Measurements from ENCODE around the gene PLAC9.
"Not testable (repeated sequence)": the region's sequence is repeated elsewhere in the genome, so short reads cannot be mapped to it uniquely, and the experiment has no call there.

Gene PLAC9, protein sequence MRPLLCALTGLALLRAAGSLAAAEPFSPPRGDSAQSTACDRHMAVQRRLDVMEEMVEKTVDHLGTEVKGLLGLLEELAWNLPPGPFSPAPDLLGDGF

DNA sequence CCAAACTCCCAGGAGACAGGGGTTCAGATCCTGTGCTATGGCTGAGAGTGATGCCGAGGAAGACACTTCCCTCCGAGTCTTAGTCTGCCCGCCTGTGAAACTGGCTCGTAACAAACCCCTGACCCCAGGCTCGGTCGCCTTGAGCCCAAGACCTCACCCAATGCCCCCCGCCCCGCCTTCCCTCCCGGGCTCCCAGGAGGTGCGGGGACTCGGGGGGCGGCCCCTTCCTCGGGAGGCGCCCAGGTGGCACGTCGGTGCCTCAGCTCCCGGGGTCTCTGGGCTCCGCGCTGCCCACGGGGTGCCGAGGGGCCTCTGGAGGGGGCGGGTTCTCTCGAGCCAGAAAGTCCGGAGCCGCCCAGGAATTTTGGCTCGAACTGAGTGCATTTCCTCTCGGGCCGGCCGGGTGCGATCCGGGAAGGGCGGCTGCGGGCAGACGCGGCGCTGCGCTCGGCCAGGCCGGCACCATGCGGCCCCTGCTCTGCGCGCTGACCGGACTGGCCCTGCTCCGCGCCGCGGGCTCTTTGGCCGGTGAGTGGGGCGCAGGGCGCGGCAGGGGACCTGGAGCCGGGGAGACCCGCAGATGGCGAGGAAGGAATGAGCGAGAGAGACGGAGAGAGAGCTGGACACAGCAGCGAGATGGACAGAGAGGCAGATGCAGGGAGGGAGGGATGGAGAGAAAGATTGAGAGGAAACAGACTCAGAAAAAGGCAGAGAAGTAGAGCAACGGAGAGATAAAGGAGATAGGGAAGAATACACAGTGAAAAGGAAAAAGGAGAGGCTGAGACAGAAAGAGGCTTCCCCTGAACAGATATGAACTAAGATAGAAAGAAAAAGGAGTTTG lies at the start of gene PLAC9:
Gene PLAC9 (plus strand): TSS at position 432 of the 841 bp plus-strand sequence. CDS start 33 bp downstream, at position 465.
- FAIRE-seq, result no peak
- no peak for DNase-seq (ENCODE audit: insufficient read length, low spot score)
- no peak for TF ChIP-seq POLR2A (IDR thresholded peaks at IDR 0.05; ENCODE audit: low read depth, low read length)

DNA sequence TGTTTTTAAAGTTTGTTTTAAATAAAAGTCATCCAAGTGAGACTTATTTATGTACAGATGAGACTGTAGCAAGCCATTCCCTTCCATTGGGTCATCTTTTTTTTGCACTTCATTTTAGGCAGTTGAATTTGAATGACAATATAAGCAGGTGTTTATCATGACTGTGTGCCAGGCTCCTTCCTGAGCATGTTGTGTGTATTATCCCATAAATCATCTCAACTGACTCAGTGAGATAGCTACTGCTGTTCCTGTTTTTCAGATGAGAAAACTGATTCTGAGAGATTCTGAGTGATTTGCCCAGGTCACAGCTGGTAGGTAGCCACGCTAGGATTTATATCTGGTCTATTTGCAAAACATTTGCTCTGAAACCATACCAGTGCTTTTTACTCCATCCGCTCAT lies 42.4 kb upstream of the PLAC9 start:
- no peak for TF ChIP-seq POLR2A (IDR thresholded peaks at IDR 0.05; ENCODE audit: low read depth, low read length)
- FAIRE-seq (no peak), DNase-seq (ENCODE audit: insufficient read length, low spot score) (no peak)

DNA sequence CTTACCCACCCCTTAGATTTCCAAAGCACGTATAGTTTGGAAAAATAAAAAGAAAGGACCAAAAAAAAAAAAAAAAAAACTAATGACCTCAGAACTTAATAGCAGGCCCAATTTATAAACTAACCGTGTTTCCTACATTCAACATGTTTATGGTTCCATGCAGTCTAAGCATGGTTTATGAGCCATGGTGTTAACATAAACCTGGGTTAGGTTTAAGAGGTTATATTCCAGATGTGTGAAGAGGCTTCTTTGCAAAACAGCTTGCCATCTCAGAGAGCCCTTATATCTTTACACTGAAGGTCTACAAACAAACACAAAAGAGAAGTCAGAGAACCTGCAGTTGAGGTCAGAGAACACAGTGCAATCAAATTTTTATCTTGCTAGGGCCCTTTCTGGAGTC lies 38.3 kb upstream of the PLAC9 start:
- no peak for TF ChIP-seq POLR2A (IDR thresholded peaks at IDR 0.05; ENCODE audit: low read depth, low read length)
- DNase-seq (ENCODE audit: insufficient read length, low spot score), result no peak
- FAIRE-seq, result no peak

DNA sequence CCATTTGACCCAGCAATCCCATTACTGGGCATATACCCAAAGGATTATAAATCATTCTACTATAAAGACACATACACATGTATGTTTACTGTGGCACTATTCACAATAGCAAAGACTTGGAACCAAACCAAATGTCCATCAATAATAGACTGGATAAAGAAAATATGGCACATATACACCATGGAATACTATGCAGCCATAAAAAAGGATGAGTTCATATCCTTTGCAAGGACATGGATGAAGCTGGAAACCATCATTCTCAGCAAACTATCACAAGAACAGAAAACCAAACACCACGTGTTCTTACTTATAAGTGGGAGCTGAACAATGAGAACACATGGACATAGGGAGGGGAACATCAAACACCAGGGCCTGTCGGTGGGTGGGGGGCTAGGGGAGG lies 34.3 kb upstream of the PLAC9 start:
- not testable (repeated sequence) for FAIRE-seq; DNase-seq (ENCODE audit: insufficient read length, low spot score)

DNA sequence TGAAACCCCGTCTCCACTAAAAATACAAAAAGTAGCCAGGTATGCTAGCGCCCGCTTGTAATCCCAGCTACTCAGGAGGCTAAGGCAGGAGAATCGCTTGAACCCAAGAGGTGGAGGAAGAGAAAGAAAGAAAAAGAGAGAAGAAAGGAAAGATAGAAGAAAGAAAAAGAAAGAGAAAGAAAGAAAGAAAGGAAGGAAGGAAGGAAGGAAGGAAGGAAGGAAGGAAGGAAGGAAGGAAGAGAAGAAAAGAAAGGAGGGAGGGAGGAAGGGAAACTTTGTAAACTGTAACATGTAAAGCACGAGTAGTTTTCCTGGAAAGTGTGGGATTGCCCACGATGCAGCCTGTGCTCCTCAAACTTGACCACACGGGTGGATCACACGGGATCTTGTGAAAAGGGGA lies 33.2 kb upstream of the PLAC9 start:
- FAIRE-seq, result not testable (repeated sequence)

DNA sequence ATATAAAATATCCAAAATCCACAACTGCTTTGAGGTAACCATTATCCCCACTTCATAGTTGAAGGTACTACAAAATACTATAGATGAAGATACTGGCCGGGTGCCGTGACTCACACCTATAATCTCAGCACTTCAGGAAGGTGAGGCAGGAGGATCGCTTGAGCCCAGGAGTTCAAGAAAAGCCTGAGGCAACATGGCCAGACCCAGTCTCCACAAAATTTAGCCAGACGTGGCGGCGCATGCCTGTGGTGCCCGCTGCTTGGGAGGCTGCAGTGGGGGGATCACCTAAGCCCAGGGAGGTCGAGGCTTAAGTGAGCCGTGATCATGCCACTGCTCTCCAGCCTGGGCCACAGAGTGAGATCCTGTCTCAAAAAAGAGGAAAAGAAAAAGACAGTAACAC lies 32.4 kb upstream of the PLAC9 start:
- TF ChIP-seq POLR2A (IDR thresholded peaks at IDR 0.05; ENCODE audit: low read depth, low read length), result no peak
- DNase-seq (ENCODE audit: insufficient read length, low spot score) (no peak), FAIRE-seq (no peak)

More for the DNA sequence above, 33.2 kb upstream of the PLAC9 start:
- DNase-seq (ENCODE audit: insufficient read length, low spot score), result not testable (repeated sequence)

DNA sequence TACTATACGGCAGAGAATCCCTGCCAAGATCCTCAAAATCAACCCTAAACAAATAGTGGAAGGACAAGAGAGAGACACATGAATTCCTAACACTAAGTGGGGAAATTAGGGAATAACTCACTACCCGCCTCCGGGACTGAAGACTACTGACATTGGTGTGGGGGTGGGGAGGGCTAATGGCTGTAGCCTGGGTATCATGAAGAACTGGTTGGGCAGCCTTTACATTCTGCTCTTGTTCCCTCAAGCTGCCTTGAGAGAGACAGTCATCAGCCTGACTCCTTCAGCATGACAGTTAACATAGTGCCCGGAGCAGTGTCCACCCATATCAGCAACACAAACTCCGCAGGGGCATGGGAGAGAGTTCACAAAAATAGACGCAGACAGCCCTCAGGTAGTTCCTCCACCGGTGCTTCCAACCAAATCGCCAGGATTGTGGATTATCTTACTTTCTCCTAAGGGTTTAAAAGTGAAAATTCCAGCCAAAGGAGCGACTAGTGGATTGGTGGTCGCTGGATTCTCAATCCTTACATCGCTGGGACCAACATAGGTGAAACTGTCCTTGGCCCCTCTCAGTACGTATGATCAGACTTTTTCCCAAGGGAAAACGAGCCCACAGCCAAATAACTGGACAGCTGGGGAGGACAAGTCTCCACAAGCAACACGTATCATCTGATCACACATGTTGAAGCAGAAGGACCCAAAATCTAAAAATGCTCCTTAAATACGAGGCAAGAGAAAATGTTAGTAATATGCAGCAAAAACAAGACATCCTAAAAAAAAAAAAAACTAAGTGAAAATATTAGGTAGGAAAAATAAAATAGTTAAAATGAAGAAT lies 31.5 kb upstream of the PLAC9 start:
- no peak for TF ChIP-seq POLR2A (IDR thresholded peaks at IDR 0.05; ENCODE audit: low read depth, low read length)
- DNase-seq (ENCODE audit: insufficient read length, low spot score) (no peak), FAIRE-seq (no peak)

DNA sequence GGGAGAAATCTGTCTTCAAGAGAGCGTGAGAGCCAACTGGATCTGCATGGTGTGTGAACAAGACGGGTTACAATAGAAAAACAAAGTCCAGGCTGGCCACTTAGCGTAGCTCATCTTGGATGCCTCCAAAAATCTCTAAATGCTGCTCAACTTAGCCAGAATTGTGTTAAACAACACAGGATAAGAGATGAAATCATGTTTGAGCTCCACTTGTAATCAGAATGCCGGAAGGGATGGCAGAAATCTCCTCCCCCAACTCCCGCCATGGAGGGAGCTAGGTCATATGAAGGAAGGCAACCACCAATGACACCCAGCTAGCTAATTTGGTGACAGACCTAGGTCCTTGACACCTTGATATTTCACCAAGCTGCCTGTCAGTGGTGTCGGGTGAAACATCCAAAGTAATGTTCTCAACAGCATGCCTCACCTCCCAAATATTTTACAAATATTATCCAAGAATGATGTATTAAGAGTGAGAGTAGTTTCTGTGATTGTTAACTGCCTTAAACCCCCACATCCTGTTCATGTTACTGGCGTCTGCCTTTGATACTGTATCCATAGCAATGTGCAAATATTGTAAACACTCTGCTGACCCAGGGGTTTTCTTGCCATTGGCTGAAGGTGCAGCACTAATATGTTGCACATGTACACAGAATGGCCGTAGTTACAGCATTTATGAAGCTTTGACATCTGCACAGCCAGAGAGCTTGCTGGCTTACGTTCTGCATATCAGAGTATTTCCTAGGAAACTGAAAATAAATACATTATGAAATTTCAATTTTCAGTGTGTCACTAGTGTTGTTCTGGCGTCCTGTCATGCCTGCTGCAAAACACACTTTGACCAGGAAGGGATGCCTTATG lies 28.2 kb upstream of the PLAC9 start:
- DNase-seq (ENCODE audit: insufficient read length, low spot score), result no peak
- TF ChIP-seq POLR2A (IDR thresholded peaks at IDR 0.05; ENCODE audit: low read depth, low read length), result no peak
- no peak for FAIRE-seq

DNA sequence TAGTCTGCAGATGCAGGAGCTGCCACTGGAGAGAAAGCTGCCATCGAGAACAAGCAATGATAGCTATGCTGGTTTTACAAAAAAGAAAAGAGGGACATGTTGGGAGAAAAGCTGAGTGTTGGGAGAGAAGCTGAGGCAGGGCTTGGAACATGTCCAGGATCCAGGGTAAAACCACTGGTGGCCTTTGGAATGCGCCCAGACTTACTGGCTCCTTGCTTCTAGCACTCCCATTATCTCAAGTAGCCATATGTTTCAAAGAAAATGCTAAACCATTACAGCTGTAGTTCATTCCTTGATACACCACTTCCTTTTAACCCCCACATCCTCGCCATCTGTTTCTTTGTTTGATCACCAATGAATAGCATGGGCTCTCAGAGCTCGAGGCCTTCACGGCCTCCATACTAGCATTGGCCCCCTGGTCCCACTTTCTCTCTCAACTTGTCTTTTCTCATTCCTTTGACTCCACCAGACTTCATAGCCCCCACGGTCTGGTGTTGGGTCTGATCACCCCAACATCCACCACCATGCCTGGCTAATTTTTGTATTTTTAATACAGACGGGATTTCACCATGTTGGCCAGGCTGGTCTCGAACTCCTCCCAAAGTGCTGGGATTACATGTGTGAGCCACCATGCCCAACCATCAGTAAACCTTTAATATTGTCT lies 23.8 kb upstream of the PLAC9 start:
- FAIRE-seq, result no peak
- DNase-seq (ENCODE audit: insufficient read length, low spot score), result no peak
- no peak for TF ChIP-seq POLR2A (IDR thresholded peaks at IDR 0.05; ENCODE audit: low read depth, low read length)

DNA sequence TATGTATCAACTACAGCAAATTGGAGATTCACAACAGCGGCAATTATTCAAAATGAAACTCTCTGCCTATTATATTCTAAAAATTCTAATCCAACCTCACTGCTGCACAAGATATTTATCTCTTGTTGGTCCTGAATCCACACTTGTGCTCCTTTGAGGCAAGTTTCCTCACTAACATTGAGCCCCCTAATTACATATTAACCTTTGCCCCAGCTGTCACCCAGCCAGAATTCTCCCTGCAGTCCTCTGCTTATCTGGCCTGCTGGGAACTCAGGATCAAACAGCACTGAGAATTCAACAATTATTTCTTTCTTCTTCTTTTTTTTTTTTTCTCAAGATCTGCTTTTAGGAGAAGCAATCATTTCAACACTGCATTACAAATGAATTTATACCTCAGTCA lies 21.5 kb upstream of the PLAC9 start:
- FAIRE-seq (no peak), DNase-seq (ENCODE audit: insufficient read length, low spot score) (no peak)
- no peak for TF ChIP-seq POLR2A (IDR thresholded peaks at IDR 0.05; ENCODE audit: low read depth, low read length)

DNA sequence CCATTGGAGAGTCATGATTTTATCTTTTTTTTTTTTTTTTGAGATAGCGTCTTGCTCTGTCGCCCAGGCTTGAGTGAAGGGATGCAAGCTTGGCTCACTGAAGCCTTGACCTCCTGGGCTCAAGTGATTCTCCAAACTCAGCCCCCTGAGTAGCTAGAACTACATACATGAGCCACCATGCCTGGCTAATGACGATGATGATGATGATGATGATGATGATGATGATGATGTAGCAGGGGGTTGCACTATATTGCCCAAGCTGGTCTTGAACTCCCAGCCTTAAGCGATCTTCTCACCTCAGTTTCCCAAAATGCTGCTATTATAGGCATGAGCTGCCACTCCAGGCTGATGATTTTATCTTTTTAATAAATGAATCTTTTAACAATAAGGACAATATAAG lies 13.9 kb upstream of the PLAC9 start:
- DNase-seq (ENCODE audit: insufficient read length, low spot score), result no peak
- no peak for FAIRE-seq
- no peak for TF ChIP-seq POLR2A (IDR thresholded peaks at IDR 0.05; ENCODE audit: low read depth, low read length)

DNA sequence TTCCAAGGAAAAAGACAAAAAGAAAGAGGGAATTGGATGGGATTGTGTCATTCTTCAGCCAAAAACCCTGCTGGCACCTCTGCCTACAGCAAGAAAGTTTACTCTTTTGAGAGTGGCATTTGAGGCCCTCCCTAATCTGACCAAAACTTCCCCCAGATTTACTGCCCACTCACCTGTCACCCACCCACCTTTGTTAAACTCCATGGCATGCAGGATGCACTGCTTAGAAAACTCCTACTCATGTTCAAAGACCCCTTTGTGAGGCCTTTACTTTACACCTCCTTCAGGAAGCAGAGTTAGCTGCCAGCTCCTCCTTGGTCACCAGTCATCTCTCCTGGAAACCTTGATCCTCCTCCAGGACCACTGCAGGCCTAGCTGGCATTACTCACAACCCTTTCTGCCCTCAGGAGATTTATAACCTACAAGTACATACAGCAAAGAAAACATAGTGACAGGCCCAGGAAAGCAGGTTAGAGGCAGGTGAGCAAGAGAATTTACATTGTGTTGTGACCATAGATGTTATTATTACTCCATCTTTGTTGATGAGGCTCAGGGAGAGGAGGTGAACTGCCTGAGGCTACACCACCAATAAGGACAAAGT lies 10.3 kb upstream of the PLAC9 start:
- FAIRE-seq, result no peak
- no peak for TF ChIP-seq POLR2A (IDR thresholded peaks at IDR 0.05; ENCODE audit: low read depth, low read length)
- no peak for DNase-seq (ENCODE audit: insufficient read length, low spot score)

DNA sequence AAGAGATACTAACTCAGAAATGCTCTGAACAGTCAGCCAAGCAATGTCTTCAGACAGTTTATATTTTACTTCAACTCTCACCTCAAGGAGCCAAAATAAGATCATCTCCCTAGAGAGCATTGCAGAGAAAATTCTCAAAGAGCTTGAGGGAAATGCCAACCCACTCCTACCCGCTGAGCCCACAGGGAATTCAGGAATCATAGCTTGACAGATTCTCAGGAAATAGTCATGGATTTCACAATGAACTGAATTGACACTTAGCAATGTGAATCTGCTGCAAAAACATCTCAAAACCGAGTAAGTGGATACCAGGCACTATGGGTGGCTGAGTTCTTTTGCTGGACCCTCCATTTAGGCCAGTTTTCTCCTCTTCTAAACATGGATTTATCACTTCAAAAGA lies 9.8 kb upstream of the PLAC9 start:
- TF ChIP-seq POLR2A (IDR thresholded peaks at IDR 0.05; ENCODE audit: low read depth, low read length), result no peak
- DNase-seq (ENCODE audit: insufficient read length, low spot score) (no peak), FAIRE-seq (no peak)

All from H54 (cell line).